ENCODE data around the gene RMC1.
"Not testable (repeated sequence)": the region's sequence is repeated elsewhere in the genome, so short reads cannot be mapped to it uniquely, and the experiment has no call there.

The RMC1 gene

DNA sequence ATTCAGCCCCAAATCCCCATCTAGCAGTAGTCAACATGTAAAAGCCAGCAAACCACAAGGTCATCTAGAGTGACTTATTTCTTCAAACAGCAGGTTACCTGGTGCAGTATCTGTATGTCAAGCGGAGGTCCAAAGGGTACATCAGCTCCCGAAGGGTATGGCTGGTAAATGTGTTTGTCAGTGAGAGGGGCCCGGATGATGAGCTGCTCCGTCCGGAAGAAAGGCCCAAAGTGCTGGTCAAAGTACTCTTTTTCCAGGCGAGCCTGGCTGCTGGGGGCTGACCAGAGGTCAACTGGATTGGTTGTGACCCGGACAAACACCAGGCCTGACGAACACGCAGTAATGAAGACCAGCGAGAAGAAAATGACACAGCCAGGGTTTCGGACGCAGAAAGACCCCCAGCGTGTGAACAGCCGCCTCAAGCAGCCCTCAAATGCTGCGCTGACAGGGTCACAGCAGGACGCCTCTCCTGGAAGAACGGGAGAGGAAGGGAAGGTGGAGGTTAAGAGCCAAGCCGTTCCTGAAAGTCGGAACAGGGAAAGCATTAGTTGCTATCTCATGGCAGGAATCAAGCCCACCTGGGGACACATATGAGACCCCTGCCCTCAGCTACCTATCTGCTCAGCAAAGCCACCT lies 53.0 kb downstream of the RMC1 start:
- DNase-seq (ENCODE audit: low read depth), result no peak
- no peak overlapping the region for H3K4me3 ChIP-seq (ENCODE audit: low read length)
- TF ChIP-seq, protein P1, sequence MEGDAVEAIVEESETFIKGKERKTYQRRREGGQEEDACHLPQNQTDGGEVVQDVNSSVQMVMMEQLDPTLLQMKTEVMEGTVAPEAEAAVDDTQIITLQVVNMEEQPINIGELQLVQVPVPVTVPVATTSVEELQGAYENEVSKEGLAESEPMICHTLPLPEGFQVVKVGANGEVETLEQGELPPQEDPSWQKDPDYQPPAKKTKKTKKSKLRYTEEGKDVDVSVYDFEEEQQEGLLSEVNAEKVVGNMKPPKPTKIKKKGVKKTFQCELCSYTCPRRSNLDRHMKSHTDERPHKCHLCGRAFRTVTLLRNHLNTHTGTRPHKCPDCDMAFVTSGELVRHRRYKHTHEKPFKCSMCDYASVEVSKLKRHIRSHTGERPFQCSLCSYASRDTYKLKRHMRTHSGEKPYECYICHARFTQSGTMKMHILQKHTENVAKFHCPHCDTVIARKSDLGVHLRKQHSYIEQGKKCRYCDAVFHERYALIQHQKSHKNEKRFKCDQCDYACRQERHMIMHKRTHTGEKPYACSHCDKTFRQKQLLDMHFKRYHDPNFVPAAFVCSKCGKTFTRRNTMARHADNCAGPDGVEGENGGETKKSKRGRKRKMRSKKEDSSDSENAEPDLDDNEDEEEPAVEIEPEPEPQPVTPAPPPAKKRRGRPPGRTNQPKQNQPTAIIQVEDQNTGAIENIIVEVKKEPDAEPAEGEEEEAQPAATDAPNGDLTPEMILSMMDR (IDR thresholded peaks at IDR 0.05; ENCODE audit: insufficient read depth, low read depth, low read length, missing control alignments), result no peak

DNA sequence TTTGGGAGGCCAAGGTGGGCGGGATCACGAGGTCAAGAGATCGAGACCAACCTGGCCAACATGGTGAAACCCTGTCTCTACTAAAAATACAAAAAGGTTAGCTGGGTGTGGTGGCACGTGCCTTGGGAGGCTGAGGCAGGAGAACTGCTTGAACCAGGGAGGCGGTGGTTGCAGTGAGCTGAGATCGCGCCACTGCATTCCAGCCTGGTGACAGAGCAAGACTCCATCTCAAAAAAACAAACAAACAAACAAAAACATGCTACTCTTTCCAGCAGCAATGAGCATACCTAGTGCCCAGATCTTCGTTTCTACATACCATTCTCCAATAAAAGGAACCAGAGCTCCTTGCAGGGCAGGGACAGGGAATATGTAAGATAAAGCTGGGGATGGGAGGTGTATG lies 54.2 kb downstream of the RMC1 start:
- DNase-seq (ENCODE audit: low read depth); H3K4me3 ChIP-seq (ENCODE audit: low read length): not testable (repeated sequence)

DNA sequence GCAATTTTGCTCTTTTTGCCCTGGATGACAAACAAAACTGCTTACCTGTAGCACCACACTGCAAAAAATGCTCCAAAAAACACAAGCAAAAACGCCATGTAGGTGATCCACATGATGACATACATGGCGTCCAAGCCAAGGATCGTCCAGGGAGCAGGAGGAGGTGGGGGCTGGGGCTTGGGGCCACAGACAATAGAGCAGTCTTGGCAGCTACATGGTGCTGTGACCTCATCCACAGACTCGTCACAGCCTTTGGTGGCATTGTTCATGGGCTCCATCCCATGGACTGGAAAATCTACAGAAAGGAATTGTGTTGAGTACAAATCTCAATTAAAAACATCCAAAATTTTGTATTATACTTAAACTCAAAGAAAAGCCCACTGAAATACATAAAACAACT lies 56.9 kb downstream of the RMC1 start:
- no peak for DNase-seq (ENCODE audit: low read depth)
- TF ChIP-seq, protein P1 (IDR thresholded peaks at IDR 0.05; ENCODE audit: insufficient read depth, low read depth, low read length, missing control alignments), result no peak
- no peak overlapping the region for H3K4me3 ChIP-seq (ENCODE audit: low read length)

DNA sequence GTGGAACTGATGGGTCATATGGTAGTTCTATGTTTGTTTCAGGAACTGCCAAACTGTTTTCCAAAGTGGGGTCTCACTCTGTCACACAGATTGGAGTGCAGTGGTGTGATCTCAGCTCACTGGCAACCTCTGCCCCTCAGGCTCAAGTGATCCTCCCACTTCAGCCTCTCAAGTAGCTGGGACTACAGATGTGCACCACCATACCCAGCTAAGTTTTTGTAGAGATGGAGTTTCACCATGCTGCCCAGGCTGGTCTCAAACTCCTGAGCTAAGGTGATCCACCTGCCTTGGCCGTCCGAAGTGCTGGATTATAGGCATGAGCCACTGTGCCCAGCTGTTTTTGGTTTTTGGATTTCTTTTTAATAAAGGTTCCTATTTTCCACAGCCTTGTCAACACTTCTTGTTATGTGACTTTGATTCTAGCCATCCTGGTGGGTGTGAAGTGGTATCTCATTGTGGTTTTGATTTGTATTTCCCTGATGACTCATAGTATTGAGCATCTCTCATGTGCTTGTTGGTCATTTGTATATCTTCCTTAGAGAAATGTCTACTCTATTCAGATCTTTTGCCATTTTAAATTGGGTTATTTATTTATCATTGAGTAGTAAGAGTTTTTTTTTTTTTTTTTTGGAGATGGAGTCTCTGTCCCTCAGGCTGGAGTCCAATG lies 60.2 kb downstream of the RMC1 start:
- peak; percentile 54 for DNase-seq (ENCODE audit: low read depth)
- TF ChIP-seq, protein P1 (IDR thresholded peaks at IDR 0.05; ENCODE audit: insufficient read depth, low read depth, low read length, missing control alignments), result no peak
- H3K4me3 ChIP-seq (ENCODE audit: low read length), result no peak overlapping the region

DNA sequence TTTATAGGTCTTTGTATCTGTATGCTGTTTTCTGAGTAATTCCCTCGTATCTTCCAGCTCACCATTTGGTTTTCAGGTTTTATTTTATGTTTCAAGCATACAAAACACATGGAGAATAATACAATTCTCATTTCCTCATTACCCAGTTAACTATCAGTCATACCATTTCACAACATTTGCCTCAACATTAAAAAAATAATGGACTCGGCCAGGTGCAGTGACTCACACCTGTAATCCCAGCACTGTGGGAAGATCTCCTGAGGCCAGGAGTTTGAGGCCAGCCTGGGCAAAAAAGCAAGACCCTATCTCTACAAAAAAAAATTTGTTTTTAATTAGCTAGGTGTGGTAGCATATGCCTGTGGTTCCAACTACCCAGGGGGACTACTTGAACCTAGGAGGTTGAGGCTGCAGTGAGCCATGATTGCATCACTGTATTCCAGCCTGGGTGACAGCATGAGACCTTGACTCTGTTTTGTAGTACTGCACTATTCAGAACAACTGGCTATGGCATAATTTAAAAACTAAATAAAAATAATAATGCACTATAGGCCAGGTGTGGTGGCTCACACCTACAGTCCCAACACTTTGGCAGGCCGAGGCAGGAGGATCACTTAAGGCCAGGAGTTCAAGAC lies 62.7 kb downstream of the RMC1 start:
- no peak overlapping the region for H3K4me3 ChIP-seq (ENCODE audit: low read length)
- TF ChIP-seq, protein P1 (IDR thresholded peaks at IDR 0.05; ENCODE audit: insufficient read depth, low read depth, low read length, missing control alignments), result no peak
- peak; percentile 83 for DNase-seq (ENCODE audit: low read depth)

DNA sequence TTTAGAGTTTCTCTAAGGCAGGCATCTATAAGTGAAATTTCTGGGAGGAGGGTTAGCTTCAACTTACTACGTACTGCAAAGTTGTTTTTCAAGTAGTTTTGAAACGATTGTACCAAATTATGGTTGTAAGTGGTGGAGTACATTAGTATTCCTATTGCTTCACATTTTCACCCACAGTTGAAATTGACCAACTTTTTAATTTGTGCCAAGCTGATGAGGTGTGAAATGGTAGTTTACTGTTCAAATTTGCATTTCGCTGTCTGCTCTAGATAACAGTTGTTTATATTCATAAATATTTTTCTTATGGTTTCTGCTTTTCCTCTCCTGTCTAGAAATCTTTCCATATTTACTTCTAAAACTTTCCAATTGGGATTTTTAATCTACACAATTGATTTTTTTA lies 64.4 kb downstream of the RMC1 start:
- TF ChIP-seq, protein P1 (IDR thresholded peaks at IDR 0.05; ENCODE audit: insufficient read depth, low read depth, low read length, missing control alignments), result no peak
- no peak for DNase-seq (ENCODE audit: low read depth)

DNA sequence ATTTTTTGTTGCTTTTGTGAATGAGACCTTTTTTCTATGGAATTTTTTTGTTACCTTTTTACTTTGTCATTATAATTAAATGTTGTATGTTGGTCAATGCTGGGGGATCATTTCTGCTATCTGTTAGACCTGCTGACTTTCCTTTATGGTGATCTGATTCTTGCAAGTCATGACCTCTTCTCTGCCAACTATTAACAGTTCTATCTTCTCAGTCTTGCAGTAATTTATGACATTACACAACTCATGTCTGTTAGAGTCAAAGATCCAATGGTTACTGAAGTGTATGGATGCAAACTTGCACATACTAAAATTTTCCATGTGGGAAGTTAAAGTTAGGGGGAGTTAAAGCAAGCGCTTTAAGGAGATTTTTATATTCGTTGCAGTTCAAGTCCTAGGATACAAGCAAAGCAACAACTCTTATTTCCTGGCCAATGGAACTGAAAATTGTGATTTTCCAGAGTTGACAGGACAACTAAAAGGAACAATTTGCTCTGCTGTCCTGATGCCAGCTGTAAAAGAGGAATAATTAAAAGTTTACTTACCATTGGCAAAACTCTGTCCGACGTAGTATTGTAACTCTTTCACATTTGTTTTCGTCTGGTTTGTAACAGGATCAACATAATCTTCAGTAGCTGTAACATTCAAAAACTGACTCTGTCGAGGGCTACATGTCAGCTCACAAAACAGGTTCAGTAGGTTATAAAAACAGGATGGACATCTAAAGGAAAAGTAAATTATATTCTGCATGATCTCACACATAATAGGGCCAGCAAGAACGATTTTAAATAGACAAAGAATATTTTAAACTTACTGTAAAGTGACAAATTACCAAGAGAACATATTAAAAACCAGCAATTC lies 65.2 kb downstream of the RMC1 start:
- H3K4me3 ChIP-seq (ENCODE audit: low read length), result no peak overlapping the region
- DNase-seq (ENCODE audit: low read depth), result peak; percentile 19
- TF ChIP-seq, protein P1 (IDR thresholded peaks at IDR 0.05; ENCODE audit: insufficient read depth, low read depth, low read length, missing control alignments), result no peak

More for the DNA sequence above, 64.4 kb downstream of the RMC1 start:
- H3K4me3 ChIP-seq (ENCODE audit: low read length), result no peak overlapping the region
